Measurements from ENCODE around the gene GRAMD1B.

- no peak for TF ChIP-seq POLR2AphosphoS5 (IDR thresholded peaks at IDR 0.05)
- TF ChIP-seq CTCF (IDR thresholded peaks at IDR 0.05), result no peak
- no peak for TF ChIP-seq POLR2A (IDR thresholded peaks at IDR 0.05)
These were observed 48.9 kb upstream of the GRAMD1B start for GRCh38 chr11:123381149-123381548.

Data from breast epithelium (tissue), 3 donors.